Memory B cell (primary cell): ENCODE results near the gene GMDS.

Experiments used
- ATAC-seq: fragments of 150-1000 bp; cut with Tn5 transposase; 2 replicates; pipeline ENCODE4 v1.10.0; 2021; ENCODE audit warnings: low read depth, mild to moderate bottlenecking, moderate library complexity
- DNase-seq, 2 donors: peaks; one replicate each; pipeline ENCODE4 v3.0.0; 2022; ENCODE audit warnings: low spot score in 2 of 2
- H3K27ac Mint-ChIP-seq: one replicate; pipeline ENCODE4 v1.8.0; 2022; ENCODE audit warnings: mild to moderate bottlenecking, moderate library complexity, mixed read lengths
- H3K27me3 Mint-ChIP-seq: one replicate; pipeline ENCODE4 v1.8.0; 2022; ENCODE audit warnings: mixed read lengths
- H3K36me3 Mint-ChIP-seq: one replicate; pipeline ENCODE4 v1.8.0; 2022; ENCODE audit warnings: mild to moderate bottlenecking, mixed read lengths
- H3K4me1 Mint-ChIP-seq: one replicate; pipeline ENCODE4 v1.8.0; 2022; ENCODE audit warnings: mixed read lengths
- H3K4me3 Mint-ChIP-seq: one replicate; pipeline ENCODE4 v1.8.0; 2022; ENCODE audit warnings: mild to moderate bottlenecking, moderate library complexity, mixed read lengths
- H3K9me3 Mint-ChIP-seq: one replicate; pipeline ENCODE4 v1.8.0; 2022; ENCODE audit warnings: mixed read lengths

The GMDS gene

GRCh38 chr6:2229039-2229438, 16.4 kb downstream of the GMDS start:
- Mint-ChIP-seq H3K4me3 (no peak overlapping the region), H3K27me3 (no peaks in the 10 kb centered on the region), H3K9me3 (no peaks in the 10 kb centered on the region), H3K27ac (no peak overlapping the region), H3K36me3 (no peaks in the 10 kb centered on the region), H3K4me1 (peaks cover 28% of the 10 kb centered on the region)
- no peak for ATAC-seq
- no peak for DNase-seq

- no peaks in the 10 kb centered on the region for H3K9me3 Mint-ChIP-seq
- no peak for ATAC-seq
- DNase-seq: no peak
- no peaks in the 10 kb centered on the region for H3K36me3 Mint-ChIP-seq
- no peak overlapping the region for H3K27ac Mint-ChIP-seq
- H3K4me3 Mint-ChIP-seq: no peak overlapping the region
- H3K27me3 Mint-ChIP-seq: no peaks in the 10 kb centered on the region
- peaks cover 35% of the 10 kb centered on the region for H3K4me1 Mint-ChIP-seq
Observed at GRCh38 chr6:2228392-2228791, 17.0 kb downstream of the GMDS start.

- Mint-ChIP-seq H3K4me1 (peaks cover 32% of the 10 kb centered on the region), H3K27me3 (no peaks in the 10 kb centered on the region), H3K36me3 (no peaks in the 10 kb centered on the region), H3K4me3 (no peak overlapping the region), H3K27ac (no peak overlapping the region), H3K9me3 (no peaks in the 10 kb centered on the region)
- no peak for ATAC-seq
- DNase-seq: no peak
Observed at GRCh38 chr6:2226775-2227174, 18.6 kb downstream of the GMDS start.

DNA sequence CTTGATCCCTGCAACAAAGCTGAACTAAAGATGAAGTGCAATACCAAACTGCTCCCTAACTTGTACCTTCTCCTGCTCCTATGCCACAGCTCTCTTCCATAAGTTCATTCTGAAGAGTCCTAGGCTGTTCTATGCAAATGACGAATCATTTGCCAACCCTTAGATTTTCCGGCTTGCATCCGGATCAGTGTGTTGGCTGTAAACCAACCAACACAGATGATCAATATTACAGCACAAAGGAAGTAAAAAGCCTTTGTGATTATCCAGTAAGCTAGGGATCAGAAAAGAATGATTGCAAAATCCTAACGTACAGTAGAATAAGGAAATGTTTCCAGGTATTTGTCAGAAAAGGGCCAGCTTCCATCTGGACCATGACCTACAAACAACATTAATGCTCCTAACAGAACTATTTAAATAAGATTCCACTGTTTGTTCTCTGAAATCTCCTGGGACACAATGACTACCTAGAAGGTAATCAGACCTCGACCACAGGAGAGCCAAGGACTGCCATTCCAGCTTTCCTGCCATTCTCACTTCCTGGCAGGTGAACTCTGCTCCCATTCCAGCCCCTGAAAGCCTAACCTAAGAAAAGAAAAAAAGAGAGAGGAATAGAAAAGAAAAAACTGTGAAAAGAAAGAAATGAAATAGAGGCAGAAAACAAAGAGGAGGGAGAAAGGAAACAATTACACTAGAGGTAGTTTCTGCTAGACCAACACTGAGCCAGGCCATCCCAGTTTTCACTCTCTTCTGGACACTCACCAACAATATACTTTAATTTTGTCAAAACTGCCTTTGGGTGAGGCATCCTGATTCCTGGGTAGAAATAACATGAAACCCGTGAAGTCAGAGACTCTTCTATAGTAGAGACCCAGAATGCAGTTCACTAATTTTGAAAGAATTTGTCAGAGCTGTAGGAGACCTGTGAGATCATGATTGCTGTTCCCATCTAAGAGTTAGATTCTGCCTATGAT, 19.7 kb downstream of the GMDS start:
- H3K27me3 Mint-ChIP-seq: no peaks in the 10 kb centered on the region
- no peaks in the 10 kb centered on the region for H3K36me3 Mint-ChIP-seq
- H3K4me3 Mint-ChIP-seq: no peak overlapping the region
- peaks cover 29% of the 10 kb centered on the region for H3K4me1 Mint-ChIP-seq
- peak overlapping the region; percentile 12 for H3K27ac Mint-ChIP-seq
- ATAC-seq (no peak), DNase-seq (no peak)
- H3K9me3 Mint-ChIP-seq: no peaks in the 10 kb centered on the region

DNA sequence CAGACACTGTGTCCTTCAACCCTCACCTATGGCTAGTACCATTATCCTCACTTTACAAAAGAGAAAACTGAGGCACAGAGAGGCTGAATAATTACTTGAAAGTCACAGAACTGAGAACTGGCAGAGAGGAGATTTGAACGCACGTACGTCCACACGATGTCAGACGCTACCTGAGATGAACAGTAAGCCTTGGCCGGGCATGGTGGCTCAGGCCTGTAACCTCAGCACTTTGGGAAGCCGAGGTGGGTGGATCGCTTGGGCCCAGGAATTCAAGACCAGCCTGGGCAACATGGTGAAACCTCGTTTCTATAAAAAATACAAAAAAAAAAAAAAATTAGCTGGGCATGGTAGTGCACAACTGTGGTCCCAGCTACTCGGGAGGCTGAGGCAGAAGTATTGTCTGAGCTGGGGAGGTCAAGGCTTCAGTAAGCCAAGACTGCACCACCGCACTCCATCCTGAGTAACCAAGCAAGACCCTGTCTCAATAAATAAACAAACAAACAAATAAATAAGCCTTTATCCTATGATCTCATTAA, 20.5 kb downstream of the GMDS start:
- H3K4me1 Mint-ChIP-seq: peaks cover 27% of the 10 kb centered on the region
- DNase-seq: no peak

GRCh38 chr6:2222275-2222842, 23.0 kb downstream of the GMDS start:
- Mint-ChIP-seq H3K4me1 (peaks cover 21% of the 10 kb centered on the region), H3K27me3 (no peaks in the 10 kb centered on the region), H3K4me3 (peak overlapping the region; percentile 94), H3K36me3 (no peaks in the 10 kb centered on the region), H3K27ac (peak overlapping the region; percentile 91), H3K9me3 (no peaks in the 10 kb centered on the region)
- DNase-seq: no peak
- ATAC-seq: no peak

More for the DNA sequence above, 20.5 kb downstream of the GMDS start:
- H3K4me3 Mint-ChIP-seq: no peak overlapping the region
- no peaks in the 10 kb centered on the region for H3K9me3 Mint-ChIP-seq
- H3K36me3 Mint-ChIP-seq: no peaks in the 10 kb centered on the region
- no peak for ATAC-seq
- no peak overlapping the region for H3K27ac Mint-ChIP-seq
- H3K27me3 Mint-ChIP-seq: no peaks in the 10 kb centered on the region

DNA sequence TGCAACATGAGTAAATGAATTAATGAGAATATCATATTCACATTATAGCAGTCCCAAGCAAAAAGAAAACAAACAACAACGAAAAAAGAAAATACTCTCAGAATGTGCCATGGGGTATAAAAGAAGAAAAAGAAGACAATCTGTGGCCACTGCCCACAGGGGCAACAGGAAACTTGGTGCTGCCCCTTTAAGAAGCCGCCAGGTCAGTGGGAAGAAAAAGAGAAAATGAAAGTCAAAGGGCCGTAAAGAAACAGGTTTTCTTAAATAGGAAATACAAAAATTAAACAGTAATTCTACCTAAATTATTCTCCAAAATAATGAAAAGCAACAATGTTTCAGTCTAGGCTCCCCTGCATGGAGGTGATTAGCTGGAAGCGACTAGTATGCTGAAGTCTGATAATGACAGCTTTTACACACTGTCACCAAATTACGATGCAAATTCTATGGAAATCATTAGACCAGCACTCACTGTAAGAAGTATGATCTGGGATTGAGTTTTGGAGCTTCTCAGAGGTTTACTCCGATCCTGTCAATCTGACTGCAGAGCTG, 23.6 kb downstream of the GMDS start:
- peak overlapping the region; percentile 94 for H3K4me3 Mint-ChIP-seq
- H3K36me3 Mint-ChIP-seq: no peaks in the 10 kb centered on the region
- no peaks in the 10 kb centered on the region for H3K9me3 Mint-ChIP-seq
- H3K4me1 Mint-ChIP-seq: peaks cover 21% of the 10 kb centered on the region
- DNase-seq (no peak), ATAC-seq (peak; percentile 37)
- peak overlapping the region; percentile 91 for H3K27ac Mint-ChIP-seq
- H3K27me3 Mint-ChIP-seq: no peaks in the 10 kb centered on the region

DNA sequence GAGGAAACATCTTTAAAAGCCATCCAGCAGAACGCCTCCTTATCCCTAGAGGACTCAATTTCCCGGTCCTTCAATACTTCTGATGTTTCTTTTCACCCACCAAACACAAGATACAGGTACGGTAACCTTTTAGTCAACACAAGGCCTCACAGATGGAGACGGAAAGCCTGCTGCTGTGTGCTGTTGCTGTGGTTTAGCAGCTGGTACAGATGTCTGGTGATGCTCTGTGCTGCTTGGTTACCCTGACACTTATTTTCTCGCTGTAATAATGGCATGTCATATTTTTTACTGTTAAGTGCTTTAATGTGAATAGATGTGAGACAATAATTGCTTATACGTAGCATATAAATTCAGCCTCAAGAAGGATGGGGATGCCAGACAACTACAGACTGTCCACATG, 25.3 kb downstream of the GMDS start:
- no peak overlapping the region for H3K27ac Mint-ChIP-seq
- H3K27me3 Mint-ChIP-seq: no peaks in the 10 kb centered on the region

DNA sequence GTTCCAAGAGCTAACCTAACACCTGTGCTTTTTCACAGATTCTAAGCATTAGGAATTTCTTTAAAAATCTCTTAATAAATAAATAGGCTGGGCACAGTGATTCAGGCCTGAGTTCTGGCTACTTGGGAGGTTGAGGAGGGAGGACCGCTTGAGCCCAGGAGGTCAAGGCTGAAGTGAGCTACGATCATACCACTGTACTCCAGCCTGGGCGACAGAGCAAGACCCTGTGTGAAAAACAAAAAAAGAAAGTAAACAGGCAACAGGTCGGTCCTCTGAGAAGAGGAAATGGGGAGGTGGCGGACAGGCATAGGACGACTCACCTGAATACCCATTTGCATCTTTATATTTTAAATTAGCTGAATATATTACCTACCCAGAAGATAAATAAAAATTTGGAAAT, 26.5 kb downstream of the GMDS start:
- Mint-ChIP-seq H3K4me3 (no peak overlapping the region), H3K9me3 (no peaks in the 10 kb centered on the region), H3K36me3 (peaks cover 3% of the 10 kb centered on the region), H3K27me3 (no peaks in the 10 kb centered on the region), H3K27ac (no peak overlapping the region), H3K4me1 (peaks cover 21% of the 10 kb centered on the region)
- no peak for DNase-seq
- ATAC-seq: no peak

More for the DNA sequence above, 25.3 kb downstream of the GMDS start:
- no peak overlapping the region for H3K4me3 Mint-ChIP-seq
- DNase-seq (no peak), ATAC-seq (no peak)
- no peaks in the 10 kb centered on the region for H3K36me3 Mint-ChIP-seq
- H3K9me3 Mint-ChIP-seq: no peaks in the 10 kb centered on the region
- peaks cover 21% of the 10 kb centered on the region for H3K4me1 Mint-ChIP-seq

DNA sequence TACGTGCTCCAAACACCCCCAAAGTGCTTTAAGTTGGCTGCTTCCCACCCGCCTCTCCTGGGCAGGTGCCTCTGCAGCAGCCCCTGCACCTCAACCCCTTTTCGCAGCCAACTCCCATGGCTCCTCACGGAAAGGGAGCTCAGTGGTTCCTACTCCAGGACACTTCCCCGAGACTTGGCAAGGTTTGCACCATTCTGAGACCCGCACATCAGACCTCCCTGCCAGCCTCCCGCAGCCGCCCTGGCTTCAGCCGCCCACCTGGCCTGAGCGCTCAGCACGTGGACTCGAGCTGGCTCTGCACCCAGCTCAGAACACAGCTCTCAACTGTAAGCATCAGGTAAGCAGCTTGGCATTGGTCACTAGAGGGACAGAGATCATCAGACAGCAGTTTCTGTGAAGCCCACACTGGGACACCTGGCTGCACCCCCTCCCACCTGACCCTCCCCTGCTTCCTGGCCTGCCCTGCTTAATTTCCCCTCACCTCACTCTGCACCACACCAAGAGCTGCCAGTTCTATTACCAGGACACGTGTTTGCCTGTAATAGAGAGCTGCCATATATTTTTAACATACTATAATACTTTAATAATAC, 28.5 kb downstream of the GMDS start:
- H3K4me1 Mint-ChIP-seq: peaks cover 8% of the 10 kb centered on the region
- DNase-seq: no peak
- ATAC-seq: no peak
- H3K4me3 Mint-ChIP-seq: no peak overlapping the region
- H3K9me3 Mint-ChIP-seq: no peaks in the 10 kb centered on the region
- H3K27ac Mint-ChIP-seq: no peak overlapping the region
- H3K27me3 Mint-ChIP-seq: no peaks in the 10 kb centered on the region
- H3K36me3 Mint-ChIP-seq: peaks cover 3% of the 10 kb centered on the region

- ATAC-seq: no peak
Observed at GRCh38 chr6:2215342-2215741, 30.1 kb downstream of the GMDS start.

DNA sequence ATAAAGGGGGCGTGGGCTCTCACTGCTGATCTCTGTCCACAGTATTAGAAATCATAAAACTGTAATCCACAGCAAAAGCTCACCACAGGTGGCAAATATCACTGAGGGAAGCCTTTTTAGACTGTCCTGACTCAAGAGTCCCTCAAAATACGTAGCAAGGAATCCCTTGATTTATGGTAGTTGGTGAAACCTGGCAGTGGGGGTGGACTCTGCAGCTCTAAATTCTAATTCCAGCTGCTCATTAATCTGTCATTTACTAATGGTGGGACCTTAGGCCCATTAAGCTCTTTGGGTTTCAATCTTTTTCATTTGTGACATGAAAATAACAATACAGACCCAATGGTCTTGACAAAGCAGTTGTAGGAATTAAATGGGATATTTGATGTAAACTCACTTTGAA, 32.3 kb downstream of the GMDS start:
- peaks cover 3% of the 10 kb centered on the region for H3K36me3 Mint-ChIP-seq
- no peak for ATAC-seq
- H3K9me3 Mint-ChIP-seq: no peaks in the 10 kb centered on the region

More at GRCh38 chr6:2215342-2215741, 30.1 kb downstream of the GMDS start:
- DNase-seq: no peak
- Mint-ChIP-seq H3K27ac (no peak overlapping the region), H3K4me3 (no peak overlapping the region), H3K27me3 (no peaks in the 10 kb centered on the region), H3K9me3 (no peaks in the 10 kb centered on the region), H3K36me3 (peaks cover 3% of the 10 kb centered on the region), H3K4me1 (peaks cover 5% of the 10 kb centered on the region)

DNA sequence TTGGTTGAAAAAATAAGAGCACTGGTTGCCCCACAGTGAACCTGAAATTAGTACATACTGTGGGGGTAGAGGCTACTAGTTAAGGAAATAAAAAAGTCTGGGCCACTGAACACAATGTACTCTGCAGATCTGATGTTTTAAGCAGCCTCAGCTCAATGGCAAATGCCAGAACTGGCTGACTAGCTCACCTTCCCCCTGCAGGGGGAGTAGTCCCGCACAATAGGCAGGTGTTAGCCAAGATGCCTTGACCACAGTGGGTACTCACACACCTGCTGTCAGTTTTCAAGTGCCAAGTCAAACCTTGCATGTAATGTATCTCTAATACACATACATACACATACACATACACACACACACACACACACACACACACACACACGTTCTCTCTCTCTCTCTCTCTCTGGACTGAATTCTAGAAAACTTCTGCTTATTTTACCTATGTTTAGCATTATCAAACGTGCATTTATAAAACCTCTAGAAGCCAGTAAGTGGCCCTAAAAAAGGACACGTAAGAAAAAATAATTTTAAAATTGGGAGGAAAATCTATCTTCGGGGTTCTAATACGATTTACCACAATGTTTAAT, 36.1 kb downstream of the GMDS start:
- peaks cover 1% of the 10 kb centered on the region for H3K36me3 Mint-ChIP-seq
- no peaks in the 10 kb centered on the region for H3K9me3 Mint-ChIP-seq
- peak in 1 of 2 donors; percentile 36 for DNase-seq
- H3K27ac Mint-ChIP-seq: no peak overlapping the region
- H3K27me3 Mint-ChIP-seq: no peaks in the 10 kb centered on the region
- peak; percentile 78 for ATAC-seq
- peaks cover 3% of the 10 kb centered on the region for H3K4me1 Mint-ChIP-seq
- H3K4me3 Mint-ChIP-seq: no peak overlapping the region

More for the DNA sequence above, 32.3 kb downstream of the GMDS start:
- H3K4me1 Mint-ChIP-seq: peaks cover 8% of the 10 kb centered on the region
- no peaks in the 10 kb centered on the region for H3K27me3 Mint-ChIP-seq
- no peak overlapping the region for H3K4me3 Mint-ChIP-seq
- no peak overlapping the region for H3K27ac Mint-ChIP-seq
- no peak for DNase-seq
